A549 (cell line): ENCODE results near the gene UBN1. TPM values are rescaled to one million over a fixed set of nuclear protein-coding genes. Genes with fewer than 3 reads are reported as not detected.

Experiments used
- ATAC-seq, 2 experiments: fragments of 200-7000 bp in 1 of 2; fragments of >200 bp in 1 of 2; cut with Nextera tagmentation in 1 of 2; cut with Tn5 transposase in 1 of 2; 3 replicates each; pipeline versions ENCODE4 v1.8.0 to v1.9.1; 2018 to 2020; ENCODE audit warnings: mild to moderate bottlenecking in 1 of 2, moderate library complexity in 1 of 2
- CTCF ChIA-PET: fragments of 300-600 bp; sonication (Branson Sonifier 250); formaldehyde crosslinking; extraction: SDS; loops from one replicate; lab custom pipeline; 2021; ENCODE audit warnings: antibody characterized with exemption, inconsistent platforms; lab: Yijun Ruan, JAX
- POLR2A ChIA-PET: fragments of 350-600 bp; formaldehyde crosslinking; extraction: SDS; loops from one replicate; lab custom pipeline; 2021; ENCODE audit warnings: antibody characterized with exemption, inconsistent platforms; lab: Yijun Ruan, JAX
- DNase-seq, 2 experiments: peaks; one replicate each; pipeline versions ENCODE4 v3.0.0 to v3.0.0-alpha.2; 2011 to 2016; ENCODE audit warnings: low read depth in 1 of 2, low spot score in 1 of 2
- FAIRE-seq: peaks from 2 replicates; lab custom pipeline; 2011; peaks lifted over from hg19 to GRCh38; lab: Jason Lieb, UNC
- H3K27ac ChIP-seq, 2 experiments: fragments of >200 bp; sonication (Bioruptor Twin); formaldehyde crosslinking; 3 replicates each; pipeline ENCODE4 v1.5.1; 2016 to 2017
- H3K4me1 ChIP-seq: fragments of >200 bp; sonication (Bioruptor Twin); formaldehyde crosslinking; 3 replicates; pipeline ENCODE4 v1.6.1; 2016
- H3K4me2 ChIP-seq: fragments of >200 bp; sonication (Bioruptor Twin); formaldehyde crosslinking; 3 replicates; pipeline ENCODE4 v1.6.1; 2016
- H3K4me3 ChIP-seq: fragments of >200 bp; sonication (Bioruptor Twin); formaldehyde crosslinking; 3 replicates; pipeline ENCODE4 v1.5.1; 2016
- H3K9me3 ChIP-seq: fragments of >200 bp; sonication (Bioruptor Twin); formaldehyde crosslinking; 3 replicates; pipeline ENCODE4 v1.6.1; 2016
- CBX2 ChIP-seq: fragments of 200-600 bp; sonication (generic); IDR thresholded peaks from 2 replicates; pipeline ENCODE4 v1.6.1; 2016; ENCODE audit warnings: low read depth, mild to moderate bottlenecking, borderline replicate concordance
- CHD2 ChIP-seq: fragments of 150-350 bp; IDR thresholded peaks from 2 replicates; pipeline ENCODE4 v1.6.1; 2014; ENCODE audit warnings: low read length; ENCODE audit not compliant: partially characterized antibody
- CHD4 ChIP-seq: fragments of 200-600 bp; sonication (generic); IDR thresholded peaks from 2 replicates; pipeline ENCODE4 v1.6.1; 2016; ENCODE audit warnings: antibody characterized with exemption, mild to moderate bottlenecking, borderline replicate concordance
- E2F6 ChIP-seq: IDR thresholded peaks from 2 replicates; pipeline ENCODE4 v1.6.1; 2012; ENCODE audit warnings: low read depth, borderline replicate concordance
- EHF ChIP-seq: fragments of 250-450 bp; sonication (Bioruptor Pico); IDR thresholded peaks from 2 replicates; pipeline ENCODE4 v1.5.0; 2020; ENCODE audit warnings: mild to moderate bottlenecking
- ELK1 ChIP-seq: fragments of 150-350 bp; IDR thresholded peaks from 2 replicates; pipeline ENCODE4 v1.6.1; 2014; ENCODE audit warnings: low read depth, mild to moderate bottlenecking, low read length
- HDAC2 ChIP-seq: fragments of 200-600 bp; sonication (generic); IDR thresholded peaks from 2 replicates; pipeline ENCODE4 v1.6.1; 2016
- HEYL ChIP-seq: fragments of 250-450 bp; sonication (Bioruptor Pico); IDR thresholded peaks from 2 replicates; pipeline ENCODE4 v1.8.0; 2021; ENCODE audit warnings: mild to moderate bottlenecking, moderate library complexity
- HOXA7 ChIP-seq: fragments of 250-450 bp; sonication (Bioruptor Pico); IDR thresholded peaks from 2 replicates; pipeline ENCODE4 v1.5.0; 2020; ENCODE audit warnings: mild to moderate bottlenecking, moderate library complexity
- HOXB5 ChIP-seq: fragments of 250-450 bp; sonication (Bioruptor Pico); IDR thresholded peaks from 2 replicates; pipeline ENCODE4 v1.5.0; 2020; ENCODE audit warnings: mild to moderate bottlenecking, moderate library complexity
- JUNB ChIP-seq: fragments of >200 bp; sonication (Bioruptor Twin); formaldehyde crosslinking; IDR thresholded peaks from 2 replicates; pipeline ENCODE4 v1.6.1; 2016
- KDM1A ChIP-seq: fragments of 200-600 bp; sonication (generic); IDR thresholded peaks from 2 replicates; pipeline ENCODE4 v1.6.1; 2016; ENCODE audit warnings: low read depth, mild to moderate bottlenecking
- MAZ ChIP-seq: fragments of 150-350 bp; IDR thresholded peaks from 2 replicates; pipeline ENCODE4 v1.6.1; 2014; ENCODE audit warnings: antibody characterized with exemption, low read depth, low read length, borderline replicate concordance
- NFE2L2 ChIP-seq: fragments of 150-350 bp; conservative IDR thresholded peaks from 2 replicates; pipeline ENCODE4 v1.6.1; 2014; ENCODE audit warnings: low read length
- NR3C1 ChIP-seq: fragments of >200 bp; sonication (Bioruptor Twin); formaldehyde crosslinking; IDR thresholded peaks from 3 replicates; pipeline ENCODE4 v1.6.1; 2017
- PBX3 ChIP-seq: IDR thresholded peaks from 2 replicates; pipeline ENCODE4 v1.6.1; 2012
- RFX5 ChIP-seq: fragments of 450-650 bp; IDR thresholded peaks from 2 replicates; pipeline ENCODE4 v1.7.1; 2014; ENCODE audit warnings: antibody characterized with exemption, mild to moderate bottlenecking, moderate library complexity
- RNF2 ChIP-seq: fragments of 200-600 bp; sonication (generic); IDR thresholded peaks from 2 replicates; pipeline ENCODE4 v1.6.1; 2016; ENCODE audit warnings: low read depth, mild to moderate bottlenecking, antibody characterized with exemption, moderate library complexity, borderline replicate concordance
- USF2 ChIP-seq: fragments of 450-650 bp; IDR thresholded peaks from 2 replicates; pipeline ENCODE4 v1.6.1; 2014; ENCODE audit warnings: antibody characterized with exemption
- ZSCAN20 ChIP-seq: fragments of 250-450 bp; sonication (Bioruptor Pico); IDR thresholded peaks from 2 replicates; pipeline ENCODE4 v1.8.0; 2022; ENCODE audit warnings: mild to moderate bottlenecking, moderate library complexity
- WGBS: methylation state at CpG from one replicate; pipeline ENCODE4 v1.1.6; 2017; ENCODE audit errors: missing lambda C conversion rate; 5-methylcytosine and 5-hydroxymethylcytosine counted together
- polyA plus RNA-seq, 4 experiments: library from polyadenylated mRNA; depleted of rRNA in 3 of 4; stranded (reverse); fragments of >200 nt; fragmentation: RNase III in 1 of 4; extraction: RNeasy Plus Mini Kit Qiagen cat#74134 plus additional on column Dnase treatment in 1 of 4; gene quantifications; 2 replicates in 3 of 4; 3 replicates in 1 of 4; pipeline ENCODE4 v1.2.3, GENCODE V29; 2011 to 2017

Gene UBN1
- polyA plus RNA-seq, 2 of the 4 experiments (the other 2 are of a cell fraction): 14.2 to 20.0 TPM

- POLR2A ChIA-PET: no interaction called here
- ATAC-seq (no peak), DNase-seq (no peak), FAIRE-seq (no peak)
- 90% methylated on average over 22 of the region's 26 CpGs for WGBS
- H3K4me2 ChIP-seq: peak overlapping the region; percentile 88; the same call in 1 of the 3 replicates
- no peaks in the 10 kb centered on the region for H3K9me3 ChIP-seq
- H3K27ac ChIP-seq: no peak overlapping the region
- no peak overlapping the region for H3K4me3 ChIP-seq
- CTCF ChIA-PET: interaction anchor here (0.8 kb wide), 2 partner anchors 21 to 56 kb away, joined by 3 read pairs; no protein-coding TSS in a partner anchor
- peaks cover 17% of the 10 kb centered on the region for H3K4me1 ChIP-seq
- TF ChIP-seq HOXB5 (CRISPR knock-in tag): no peak
- TF ChIP-seq ZSCAN20: no peak
- no peak for TF ChIP-seq JUNB
- TF ChIP-seq USF2: no peak
- no peak for TF ChIP-seq NFE2L2
- TF ChIP-seq MAZ: no peak
- TF ChIP-seq ELK1: no peak
- TF ChIP-seq E2F6: no peak
- TF ChIP-seq KDM1A: no peak
- TF ChIP-seq RNF2: no peak
- no peak for TF ChIP-seq CHD2
- no peak for TF ChIP-seq EHF (CRISPR knock-in tag)
Observed at GRCh38 chr16:4803898-4804762, 43.2 kb upstream of the UBN1 start.

- ATAC-seq (no peak), FAIRE-seq (no peak), DNase-seq (no peak)
- CTCF ChIA-PET: interaction anchor here (0.8 kb wide), 2 partner anchors 20 to 55 kb away, joined by 3 read pairs; no protein-coding TSS in a partner anchor
- POLR2A ChIA-PET: no interaction called here
- Histone ChIP-seq H3K27ac (no peak overlapping the region), H3K4me1 (peaks cover 17% of the 10 kb centered on the region), H3K4me2 (no peak overlapping the region), H3K4me3 (no peak overlapping the region), H3K9me3 (no peaks in the 10 kb centered on the region)
- TF ChIP-seq HOXA7 (CRISPR knock-in tag) (no peak), NFE2L2 (no peak), NR3C1 (no peak), RNF2 (no peak), PBX3 (no peak), RFX5 (no peak), HDAC2 (no peak), CBX2 (no peak), HEYL (CRISPR knock-in tag) (no peak), ELK1 (no peak), CHD4 (no peak)
- WGBS: 86% methylated on average over 11 of the region's 11 CpGs
Observed at GRCh38 chr16:4805231-4805630, 42.0 kb upstream of the UBN1 start.
